Lower leg skin (tissue), 4 donors: ENCODE results near the gene PPEF2. TPM values are rescaled to one million over a fixed set of nuclear protein-coding genes. Genes with fewer than 3 reads are reported as not detected.
A peak's percentile ranks its signal among the peaks of the same experiment; 100 is the strongest.

ENCODE experiments used
- DNase-seq, 2 donors: peaks; one replicate each; pipeline ENCODE4 v3.0.0-alpha.2; 2019; ENCODE audit warnings: low spot score in 2 of 2
- H3K4me3 ChIP-seq: fragments of 200-600 bp; sonication (generic); 2 replicates; pipeline ENCODE4 v1.5.1; 2017; ENCODE audit warnings: mild to moderate bottlenecking, low read depth; ENCODE audit not compliant: poor library complexity, severe bottlenecking
- CTCF ChIP-seq, 3 donors: fragments of 450-650 bp; IDR thresholded peaks; one replicate each; pipeline ENCODE4 v1.5.1; 2016; ENCODE audit warnings: antibody characterized with exemption in 3 of 3, mild to moderate bottlenecking in 3 of 3, moderate library complexity in 2 of 3
- POLR2A ChIP-seq, 2 donors: fragments of 450-650 bp; IDR thresholded peaks; one replicate each; pipeline ENCODE4 v1.6.1; 2016 to 2017; ENCODE audit warnings: antibody characterized with exemption in 2 of 2, mild to moderate bottlenecking in 1 of 2, moderate library complexity in 1 of 2
- WGBS, 2 donors: methylation state at CpG; one replicate each; pipeline ENCODE4 v1.1.5; 2018; 5-methylcytosine and 5-hydroxymethylcytosine counted together
- intact Hi-C: fragments of 100-400 bp; cut with DNase I; formaldehyde crosslinking; loops from one replicate; pipeline ENCODE4 v1.15.0; 2023; ENCODE audit warnings: low total_unique reads
- total RNA-seq, 4 donors: library from RNA; depleted of rRNA; stranded (reverse); fragments of >200 nt; gene quantifications; one replicate each; pipeline ENCODE4 v1.1.0, GENCODE V29; 2016

PPEF2 gene
- total RNA-seq, 4 donors from 2014 or later, result 0.04 TPM; not detected in 3

GRCh38 chr4:75892508-75892907 is 9.7 kb downstream of the PPEF2 start:
- intact Hi-C loops, result no loop called here
- WGBS, 2 donors, result 75 to 84% methylated on average over 3 of the region's 3 CpGs
- H3K4me3 ChIP-seq, result no peak overlapping the region
- DNase-seq, result peak in 1 of 2 donors; percentile 49
- no peak for TF ChIP-seq CTCF (IDR thresholded peaks at IDR 0.05)
- no peak for TF ChIP-seq POLR2A (IDR thresholded peaks at IDR 0.05)

DNA sequence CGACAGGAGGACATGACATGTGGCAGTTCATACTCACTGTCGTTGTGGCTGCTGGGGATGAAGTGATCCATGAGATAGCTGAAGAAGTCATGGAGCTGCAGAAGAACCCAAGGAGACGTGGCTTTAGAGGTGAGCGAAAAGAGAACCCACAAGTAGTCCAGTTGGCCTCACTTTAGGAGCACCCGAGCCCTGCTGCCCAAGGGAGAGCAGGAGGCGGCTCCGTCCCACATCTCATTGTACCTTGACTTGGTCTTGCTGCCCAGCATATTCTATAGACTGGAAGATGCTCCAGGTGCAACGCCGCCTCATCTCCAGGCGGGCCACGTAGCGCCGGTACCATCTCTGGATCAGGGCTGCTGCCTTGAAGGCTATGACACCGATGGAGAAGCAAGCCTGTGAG is 10.6 kb downstream of the PPEF2 start:
- DNase-seq, result peak in 1 of 2 donors; percentile 58
- TF ChIP-seq CTCF (IDR thresholded peaks at IDR 0.05) (no peak), POLR2A (IDR thresholded peaks at IDR 0.05) (no peak)
- no peak overlapping the region for H3K4me3 ChIP-seq
- WGBS, 2 donors, result 92 to 94% methylated on average over 13 of the region's 14 CpGs
- intact Hi-C loops, result no loop called here

- 79 to 81% methylated on average over 9 of the region's 9 CpGs for WGBS, 2 donors
- TF ChIP-seq CTCF (IDR thresholded peaks at IDR 0.05) (no peak), POLR2A (IDR thresholded peaks at IDR 0.05) (no peak)
- peak in 1 of 2 donors; percentile 72 for DNase-seq
- H3K4me3 ChIP-seq, result no peak overlapping the region
- intact Hi-C loops, result no loop called here
Observed at GRCh38 chr4:75889537-75890199, 12.6 kb downstream of the PPEF2 start.

DNA sequence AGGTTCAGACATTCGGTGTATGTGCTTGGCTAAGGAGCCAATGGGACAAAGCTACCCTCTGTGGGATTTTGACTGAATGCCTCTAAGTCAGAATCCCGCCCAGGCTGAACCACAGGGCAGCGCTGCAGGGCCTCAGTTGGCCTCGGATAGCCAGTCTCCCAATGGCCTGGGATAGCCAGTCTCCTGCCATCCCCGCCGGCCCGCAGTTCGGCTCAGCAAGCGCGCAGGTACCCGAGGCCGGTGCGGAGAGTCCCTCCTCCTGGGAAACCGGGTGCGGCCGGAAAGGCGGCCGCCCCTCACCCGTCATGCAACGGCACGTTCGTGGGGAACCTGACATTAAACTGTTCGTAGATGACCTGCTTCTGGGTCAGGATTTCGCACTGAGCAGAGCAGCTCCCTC is 16.1 kb downstream of the PPEF2 start:
- DNase-seq, result peak in 1 of 2 donors; percentile 34
- no peak for TF ChIP-seq CTCF (IDR thresholded peaks at IDR 0.05)
- intact Hi-C loops, result no loop called here
- no peak overlapping the region for H3K4me3 ChIP-seq
- WGBS, 2 donors, result 79 to 95% methylated on average over 12 to 19 of the region's 24 CpGs

DNA sequence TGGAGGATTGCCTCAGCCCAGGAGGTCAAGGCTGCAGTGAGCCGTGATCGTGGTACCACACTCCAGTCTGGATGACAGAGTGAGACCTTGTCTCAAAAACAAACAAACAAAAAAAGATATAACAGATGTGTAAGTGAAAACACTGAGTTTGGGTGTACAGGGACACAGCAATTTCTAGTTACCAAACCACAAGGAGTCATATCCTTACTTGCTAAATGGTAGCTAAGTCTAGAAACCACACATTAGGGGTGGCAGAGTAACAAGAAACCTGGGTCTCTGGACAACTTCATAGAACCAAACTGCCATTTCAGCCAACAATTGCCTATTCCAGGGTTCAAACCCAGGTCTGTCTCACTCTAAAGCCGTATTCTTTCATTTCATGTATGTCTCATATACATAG is 20.8 kb downstream of the PPEF2 start:
- no peak overlapping the region for H3K4me3 ChIP-seq
- TF ChIP-seq POLR2A (IDR thresholded peaks at IDR 0.05) (no peak), CTCF (IDR thresholded peaks at IDR 0.05) (no peak)
- WGBS, 2 donors, result 85 to 88% methylated on average over 3 of the region's 3 CpGs
- intact Hi-C loops, result no loop called here
- no peak for DNase-seq

DNA sequence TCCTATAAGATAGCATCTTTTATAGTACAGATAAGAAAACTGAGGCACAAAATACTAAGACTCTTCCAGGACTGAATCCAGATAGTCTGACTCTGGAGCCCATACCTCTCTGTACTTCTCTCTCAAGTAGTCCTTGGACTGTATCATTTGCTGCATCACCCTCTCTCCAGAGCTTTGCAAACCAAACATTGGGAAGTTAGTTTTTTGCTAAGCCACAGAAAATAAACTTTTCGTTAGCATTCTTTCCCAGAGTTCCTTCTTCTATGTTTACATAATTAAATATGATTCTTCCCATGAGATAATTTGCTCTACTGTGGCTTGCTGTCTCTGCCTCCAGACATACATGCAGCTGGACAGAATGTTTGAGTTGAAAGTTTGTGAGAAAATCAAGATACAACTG is 22.0 kb downstream of the PPEF2 start:
- 53 to 54% methylated on average over 1 of the region's 1 CpG for whole genome bisulfite sequencing, 2 donors
- intact Hi-C loops, result no loop called here
- DNase-seq, result no peak
- H3K4me3 ChIP-seq, result no peak overlapping the region
- TF ChIP-seq CTCF (IDR thresholded peaks at IDR 0.05) (no peak), POLR2A (IDR thresholded peaks at IDR 0.05) (no peak)
